Measurements from ENCODE around the gene BTBD7.

GRCh38 chr14:93274055-93274806 is 58.6 kb downstream of the BTBD7 start:
- TF ChIP-seq EZH2 (IDR thresholded peaks at IDR 0.05; ENCODE audit: low read depth, unreplicated experiment) = no peak
- no peak for TF ChIP-seq CTCF (conservative IDR thresholded peaks at IDR 0.05; ENCODE audit: low read depth in 2 of 2)
- no peak for TF ChIP-seq JUNB (IDR thresholded peaks at IDR 0.05; ENCODE audit: unreplicated experiment)

Data from GM23338 (cell line).